ENCODE measurements around the gene SCGB1D4.
"Not testable (repeated sequence)": the region's sequence is repeated elsewhere in the genome, so short reads cannot be mapped to it uniquely, and the experiment has no call there.

DNA sequence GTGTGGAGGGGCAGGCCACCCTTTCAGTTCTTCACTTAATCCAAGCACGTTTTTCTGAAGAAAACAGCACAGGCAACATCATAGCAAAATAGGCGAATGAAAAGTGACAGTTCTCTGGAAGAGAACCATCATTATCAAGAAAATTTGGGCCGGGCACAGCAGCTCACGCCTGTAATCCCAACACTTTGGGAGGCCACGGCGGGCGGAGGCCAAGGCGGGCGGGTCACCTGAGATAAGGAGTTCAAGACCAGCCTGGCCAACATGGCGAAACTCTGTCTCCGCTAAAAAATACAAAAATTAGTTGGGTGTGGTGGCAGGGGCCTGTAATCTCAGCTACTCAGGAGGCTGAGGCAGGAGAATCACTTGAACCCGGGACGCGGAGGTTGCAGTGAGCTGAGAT is 28.7 kb upstream of the SCGB1D4 start:
- TF ChIP-seq, protein P1, sequence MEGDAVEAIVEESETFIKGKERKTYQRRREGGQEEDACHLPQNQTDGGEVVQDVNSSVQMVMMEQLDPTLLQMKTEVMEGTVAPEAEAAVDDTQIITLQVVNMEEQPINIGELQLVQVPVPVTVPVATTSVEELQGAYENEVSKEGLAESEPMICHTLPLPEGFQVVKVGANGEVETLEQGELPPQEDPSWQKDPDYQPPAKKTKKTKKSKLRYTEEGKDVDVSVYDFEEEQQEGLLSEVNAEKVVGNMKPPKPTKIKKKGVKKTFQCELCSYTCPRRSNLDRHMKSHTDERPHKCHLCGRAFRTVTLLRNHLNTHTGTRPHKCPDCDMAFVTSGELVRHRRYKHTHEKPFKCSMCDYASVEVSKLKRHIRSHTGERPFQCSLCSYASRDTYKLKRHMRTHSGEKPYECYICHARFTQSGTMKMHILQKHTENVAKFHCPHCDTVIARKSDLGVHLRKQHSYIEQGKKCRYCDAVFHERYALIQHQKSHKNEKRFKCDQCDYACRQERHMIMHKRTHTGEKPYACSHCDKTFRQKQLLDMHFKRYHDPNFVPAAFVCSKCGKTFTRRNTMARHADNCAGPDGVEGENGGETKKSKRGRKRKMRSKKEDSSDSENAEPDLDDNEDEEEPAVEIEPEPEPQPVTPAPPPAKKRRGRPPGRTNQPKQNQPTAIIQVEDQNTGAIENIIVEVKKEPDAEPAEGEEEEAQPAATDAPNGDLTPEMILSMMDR (IDR thresholded peaks at IDR 0.05; ENCODE audit: poor library complexity, severe bottlenecking), result not testable (repeated sequence)
- not testable (repeated sequence) for TF ChIP-seq MXI1 (conservative IDR thresholded peaks at IDR 0.05; ENCODE audit: poor library complexity, severe bottlenecking); EZH2 (IDR thresholded peaks at IDR 0.05; ENCODE audit: borderline replicate concordance, insufficient read depth, low read length, poor library complexity, severe bottlenecking); EP300 (conservative IDR thresholded peaks at IDR 0.05; ENCODE audit: poor library complexity, severe bottlenecking); RAD21 (conservative IDR thresholded peaks at IDR 0.05); POLR2AphosphoS5 (IDR thresholded peaks at IDR 0.05)

Data from neural cell (in vitro differentiated cells).